Measurements from ENCODE around the gene FOCAD. TPM values are rescaled to one million over a fixed set of nuclear protein-coding genes. Genes with fewer than 3 reads are reported as not detected.
A peak's percentile ranks its signal among the peaks of the same experiment; 100 is the strongest.

The FOCAD gene
- total RNA-seq, 1 donor from 2014 or later, result 28.4 TPM

DNA sequence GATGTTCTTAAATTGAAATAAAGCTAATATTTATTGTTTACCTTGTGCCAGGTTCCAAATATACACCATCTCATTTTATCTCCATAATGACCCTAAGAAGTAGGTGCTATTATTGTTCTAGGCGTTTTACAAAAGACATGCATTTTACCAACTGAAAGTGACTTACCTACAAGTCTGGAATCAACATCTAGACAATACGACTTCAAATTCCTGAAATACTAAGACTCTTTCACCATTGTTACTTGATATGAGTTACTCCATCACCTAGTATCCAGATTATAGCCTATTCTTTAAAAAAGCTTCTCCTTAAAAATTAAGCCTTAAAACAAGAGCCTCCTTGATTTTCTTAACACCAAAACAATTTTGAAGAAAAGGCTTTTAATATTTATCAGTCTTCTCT lies 334.1 kb downstream of the FOCAD start:
- DNase-seq (ENCODE audit: low read depth), result no peak
- Histone ChIP-seq H3K27me3 (ENCODE audit: control insufficient read depth, insufficient read depth, low read length) (no peaks in the 10 kb centered on the region), H3K36me3 (ENCODE audit: control insufficient read depth, insufficient read depth, low read length) (no peaks in the 10 kb centered on the region), H3K4me3 (ENCODE audit: low read depth, low read length) (no peak overlapping the region)
- TF ChIP-seq, protein P1, sequence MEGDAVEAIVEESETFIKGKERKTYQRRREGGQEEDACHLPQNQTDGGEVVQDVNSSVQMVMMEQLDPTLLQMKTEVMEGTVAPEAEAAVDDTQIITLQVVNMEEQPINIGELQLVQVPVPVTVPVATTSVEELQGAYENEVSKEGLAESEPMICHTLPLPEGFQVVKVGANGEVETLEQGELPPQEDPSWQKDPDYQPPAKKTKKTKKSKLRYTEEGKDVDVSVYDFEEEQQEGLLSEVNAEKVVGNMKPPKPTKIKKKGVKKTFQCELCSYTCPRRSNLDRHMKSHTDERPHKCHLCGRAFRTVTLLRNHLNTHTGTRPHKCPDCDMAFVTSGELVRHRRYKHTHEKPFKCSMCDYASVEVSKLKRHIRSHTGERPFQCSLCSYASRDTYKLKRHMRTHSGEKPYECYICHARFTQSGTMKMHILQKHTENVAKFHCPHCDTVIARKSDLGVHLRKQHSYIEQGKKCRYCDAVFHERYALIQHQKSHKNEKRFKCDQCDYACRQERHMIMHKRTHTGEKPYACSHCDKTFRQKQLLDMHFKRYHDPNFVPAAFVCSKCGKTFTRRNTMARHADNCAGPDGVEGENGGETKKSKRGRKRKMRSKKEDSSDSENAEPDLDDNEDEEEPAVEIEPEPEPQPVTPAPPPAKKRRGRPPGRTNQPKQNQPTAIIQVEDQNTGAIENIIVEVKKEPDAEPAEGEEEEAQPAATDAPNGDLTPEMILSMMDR (IDR thresholded peaks at IDR 0.05; ENCODE audit: insufficient read depth, low read length, severe bottlenecking), result no peak
- no peak for FAIRE-seq

DNA sequence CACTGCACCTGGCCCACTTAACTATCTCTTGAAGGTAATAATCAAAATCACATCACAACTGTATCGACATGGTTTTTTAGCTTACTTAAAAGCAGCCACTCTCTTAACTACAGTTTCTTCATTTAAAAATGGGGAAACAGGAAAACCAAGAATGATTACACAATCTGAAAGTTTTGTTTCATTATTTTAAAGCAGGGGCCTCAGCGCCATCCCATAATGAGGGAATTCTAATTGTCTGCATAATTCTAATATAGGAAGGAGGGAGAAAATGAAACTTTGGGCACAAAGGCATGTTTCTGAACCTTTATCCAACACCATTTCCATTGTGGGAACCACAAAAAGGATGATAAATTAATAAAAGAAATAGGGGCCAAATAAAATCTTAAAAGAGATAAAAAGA lies 339.8 kb downstream of the FOCAD start:
- TF ChIP-seq, protein P1 (IDR thresholded peaks at IDR 0.05; ENCODE audit: insufficient read depth, low read length, severe bottlenecking), result no peak
- Histone ChIP-seq H3K36me3 (ENCODE audit: control insufficient read depth, insufficient read depth, low read length) (no peaks in the 10 kb centered on the region), H3K4me3 (ENCODE audit: low read depth, low read length) (no peak overlapping the region), H3K27me3 (ENCODE audit: control insufficient read depth, insufficient read depth, low read length) (no peaks in the 10 kb centered on the region)
- FAIRE-seq, result no peak
- DNase-seq (ENCODE audit: low read depth), result no peak

GRCh38 chr9:21027295-21027694 lies 343.2 kb downstream of the FOCAD start:
- FAIRE-seq (no peak), DNase-seq (ENCODE audit: low read depth) (peak; percentile 51)
- Histone ChIP-seq H3K36me3 (ENCODE audit: control insufficient read depth, insufficient read depth, low read length) (no peaks in the 10 kb centered on the region), H3K27me3 (ENCODE audit: control insufficient read depth, insufficient read depth, low read length) (no peaks in the 10 kb centered on the region), H3K4me3 (ENCODE audit: low read depth, low read length) (no peak overlapping the region)
- TF ChIP-seq, protein P1 (IDR thresholded peaks at IDR 0.05; ENCODE audit: insufficient read depth, low read length, severe bottlenecking), result no peak

DNA sequence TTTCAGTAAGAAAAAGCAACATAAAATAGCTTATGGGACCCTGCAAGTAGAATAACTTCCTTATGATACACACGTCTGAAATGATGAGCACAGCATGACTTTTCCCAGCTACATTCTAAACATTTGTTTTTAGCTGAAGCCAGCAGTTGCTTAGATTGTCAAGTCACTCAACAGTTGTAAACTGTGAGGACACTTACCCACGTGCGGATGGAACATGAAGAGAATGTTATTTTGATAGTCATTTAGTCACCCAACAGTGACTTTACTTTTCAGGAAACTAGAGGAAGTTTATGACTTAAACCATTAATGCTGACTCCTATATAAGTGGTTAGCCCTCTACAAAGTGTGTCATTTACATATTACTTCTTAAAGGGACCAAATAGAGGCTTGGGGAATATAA lies 344.4 kb downstream of the FOCAD start:
- no peaks in the 10 kb centered on the region for H3K27me3 ChIP-seq (ENCODE audit: control insufficient read depth, insufficient read depth, low read length)
- TF ChIP-seq, protein P1 (IDR thresholded peaks at IDR 0.05; ENCODE audit: insufficient read depth, low read length, severe bottlenecking), result no peak
- no peaks in the 10 kb centered on the region for H3K36me3 ChIP-seq (ENCODE audit: control insufficient read depth, insufficient read depth, low read length)
- FAIRE-seq (no peak), DNase-seq (ENCODE audit: low read depth) (no peak)
- no peak overlapping the region for H3K4me3 ChIP-seq (ENCODE audit: low read depth, low read length)

GRCh38 chr9:21029661-21030060 lies 345.6 kb downstream of the FOCAD start:
- FAIRE-seq (no peak), DNase-seq (ENCODE audit: low read depth) (no peak)
- TF ChIP-seq, protein P1 (IDR thresholded peaks at IDR 0.05; ENCODE audit: insufficient read depth, low read length, severe bottlenecking), result no peak
- no peak overlapping the region for H3K4me3 ChIP-seq (ENCODE audit: low read depth, low read length)
- H3K27me3 ChIP-seq (ENCODE audit: control insufficient read depth, insufficient read depth, low read length), result no peaks in the 10 kb centered on the region
- no peaks in the 10 kb centered on the region for H3K36me3 ChIP-seq (ENCODE audit: control insufficient read depth, insufficient read depth, low read length)

DNA sequence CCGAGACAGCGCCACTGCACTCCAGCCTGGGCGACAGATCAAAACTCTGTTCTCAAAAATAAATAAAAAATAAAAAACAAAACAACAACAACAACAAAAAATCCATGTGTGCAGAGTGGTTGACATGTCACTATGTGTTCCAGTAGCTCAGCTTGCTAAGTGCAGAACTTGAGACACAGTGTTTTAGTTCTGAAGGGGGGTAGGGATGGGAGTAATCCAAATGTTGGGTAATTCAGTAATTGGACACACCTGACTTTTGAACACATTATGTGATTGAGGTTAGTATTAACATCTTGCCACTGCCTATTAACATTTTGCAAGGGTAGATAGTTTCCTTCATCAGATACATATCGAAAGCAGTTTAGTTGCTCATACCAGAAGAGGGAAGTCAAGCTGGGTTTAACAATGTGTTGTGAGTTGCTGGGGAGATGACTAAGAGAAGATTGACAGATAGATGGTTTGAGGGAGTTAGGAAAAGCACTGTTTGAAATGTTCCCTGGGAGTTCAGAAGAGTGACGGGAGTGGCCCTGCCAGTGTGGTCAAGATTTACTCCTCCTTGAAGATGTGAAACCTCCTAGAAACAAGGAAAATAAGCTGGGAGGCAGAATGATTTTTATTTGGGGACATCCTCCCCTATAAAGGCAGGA lies 346.5 kb downstream of the FOCAD start:
- H3K27me3 ChIP-seq (ENCODE audit: control insufficient read depth, insufficient read depth, low read length), result no peaks in the 10 kb centered on the region
- H3K4me3 ChIP-seq (ENCODE audit: low read depth, low read length), result no peak overlapping the region
- H3K36me3 ChIP-seq (ENCODE audit: control insufficient read depth, insufficient read depth, low read length), result no peaks in the 10 kb centered on the region
- peak; percentile 76 for DNase-seq (ENCODE audit: low read depth)
- TF ChIP-seq, protein P1 (IDR thresholded peaks at IDR 0.05; ENCODE audit: insufficient read depth, low read length, severe bottlenecking), result no peak
- no peak for FAIRE-seq

All from bronchial epithelial cell (primary cell).